ENCODE results near the gene SLC25A36.
"Not testable (repeated sequence)": the region's sequence is repeated elsewhere in the genome, so short reads cannot be mapped to it uniquely, and the experiment has no call there.

The SLC25A36 gene

GRCh38 chr3:140933109-140933508 is 8.5 kb upstream of the SLC25A36 start:
- FAIRE-seq = no peak

DNA sequence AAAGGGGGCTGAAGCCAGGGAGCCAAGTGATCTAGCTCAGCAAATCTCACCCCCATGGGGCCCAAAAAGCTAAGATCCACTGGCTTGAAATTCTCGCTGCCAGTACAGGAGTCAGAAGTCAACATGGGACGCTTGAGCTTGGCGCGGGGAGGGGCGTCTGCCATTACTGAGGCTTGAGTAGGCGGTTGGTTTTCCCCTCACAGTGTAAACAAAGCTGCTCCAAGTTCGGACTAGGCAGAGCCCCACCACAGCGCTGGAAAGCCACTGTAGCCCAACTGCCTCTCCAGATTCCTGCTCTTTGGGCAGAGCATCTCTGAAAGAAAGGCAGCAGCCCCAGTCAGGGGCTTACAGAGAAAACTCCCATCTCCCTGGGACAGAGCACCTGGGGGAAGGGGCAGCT is 8.1 kb upstream of the SLC25A36 start:
- FAIRE-seq = no peak

- not testable (repeated sequence) for FAIRE-seq
Observed at GRCh38 chr3:140939305-140939704, 2.3 kb upstream of the SLC25A36 start.

DNA sequence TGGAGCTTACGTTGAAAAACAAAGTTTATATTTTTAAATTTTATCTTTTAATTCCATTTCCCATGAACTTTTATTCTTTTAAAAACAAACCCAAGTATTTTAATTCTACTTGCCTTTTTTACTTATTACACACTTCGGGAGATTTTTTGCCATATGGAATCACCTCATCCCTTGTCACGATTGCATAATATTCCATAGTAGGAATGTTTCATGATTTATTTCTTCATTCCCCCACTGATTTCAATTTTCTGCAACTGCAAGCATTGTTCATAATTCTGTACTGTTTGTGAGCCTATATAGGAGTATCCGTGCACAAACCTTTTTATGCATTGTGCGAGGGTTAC is 574 bp upstream of the SLC25A36 start:
- no peak for FAIRE-seq

- no peak for FAIRE-seq
Observed at GRCh38 chr3:140942221-140943104, 827 bp downstream of the SLC25A36 start.

DNA sequence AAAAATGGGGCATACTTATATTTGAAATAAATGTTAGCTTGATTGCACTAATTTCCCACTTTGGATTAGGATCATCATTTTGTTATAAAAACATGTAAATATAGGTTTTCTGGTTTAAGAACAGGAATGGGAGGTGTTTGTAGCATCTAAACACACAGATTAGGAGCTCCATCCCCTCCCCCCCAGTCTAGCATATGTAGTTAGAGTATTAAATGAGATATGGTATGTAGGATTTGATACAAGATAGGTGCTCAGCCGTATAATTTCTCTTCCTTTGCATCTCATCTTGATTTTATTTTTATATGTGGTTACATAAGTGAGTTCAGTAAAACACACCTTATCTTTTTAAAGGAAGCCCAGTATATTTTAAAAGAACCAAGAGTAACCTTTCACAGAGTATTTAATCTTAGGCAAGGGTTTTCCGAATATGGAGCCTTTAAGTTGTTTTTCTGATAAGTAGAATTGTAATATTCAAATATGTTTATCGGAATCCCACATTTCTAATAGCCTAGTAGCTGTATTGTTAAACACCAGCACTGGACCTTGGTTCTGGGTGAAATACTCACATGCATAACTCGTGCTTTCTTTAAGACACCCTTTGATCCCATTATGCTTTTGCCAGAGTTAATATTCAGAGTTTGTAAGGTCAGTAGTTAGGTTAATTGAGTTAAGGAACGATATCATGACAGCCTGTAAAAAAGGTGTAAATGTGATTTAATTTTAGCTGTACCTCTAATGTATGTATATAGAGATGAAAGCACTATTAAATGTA is 2.3 kb downstream of the SLC25A36 start:
- FAIRE-seq = no peak

DNA sequence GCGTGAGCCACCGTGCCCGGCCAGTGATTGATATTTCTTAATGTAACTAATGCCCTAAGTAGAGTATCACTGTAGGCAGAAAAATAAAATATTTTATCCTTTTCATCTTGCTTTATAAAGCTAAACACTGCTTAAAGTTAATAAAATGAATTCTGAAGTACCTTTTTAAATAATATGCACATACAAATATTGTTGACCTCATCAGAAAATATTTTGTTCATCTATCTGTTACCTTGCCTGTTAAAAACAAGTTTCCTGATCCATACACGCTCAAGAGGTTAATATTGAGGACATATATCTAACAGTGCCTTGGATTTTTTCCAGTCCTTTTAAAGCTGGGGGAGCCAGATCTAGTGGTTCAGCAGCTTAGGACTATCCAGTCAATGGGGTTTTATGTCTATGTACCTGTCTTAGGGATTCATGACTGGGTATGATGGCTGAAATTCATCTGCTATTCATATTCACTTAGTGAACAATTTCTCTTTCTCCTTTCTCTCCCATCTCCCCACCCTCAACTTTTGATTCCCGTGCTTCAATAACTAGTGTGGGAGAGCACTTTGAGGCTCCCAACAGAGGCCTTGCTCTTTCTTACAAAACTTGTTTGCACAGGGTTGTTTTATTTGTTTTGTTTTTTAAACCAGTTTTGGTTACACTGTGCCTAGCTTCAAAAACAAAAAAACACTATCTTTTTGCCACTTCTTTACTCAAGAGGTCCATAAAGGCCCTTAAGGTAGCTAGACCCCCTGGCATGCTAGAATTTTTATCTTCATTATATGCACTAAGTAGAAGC is 7.0 kb downstream of the SLC25A36 start:
- FAIRE-seq = no peak

- FAIRE-seq = no peak
Observed at GRCh38 chr3:140950144-140950543, 8.5 kb downstream of the SLC25A36 start.

GRCh38 chr3:140950863-140951262 is 9.2 kb downstream of the SLC25A36 start:
- no peak for FAIRE-seq

DNA sequence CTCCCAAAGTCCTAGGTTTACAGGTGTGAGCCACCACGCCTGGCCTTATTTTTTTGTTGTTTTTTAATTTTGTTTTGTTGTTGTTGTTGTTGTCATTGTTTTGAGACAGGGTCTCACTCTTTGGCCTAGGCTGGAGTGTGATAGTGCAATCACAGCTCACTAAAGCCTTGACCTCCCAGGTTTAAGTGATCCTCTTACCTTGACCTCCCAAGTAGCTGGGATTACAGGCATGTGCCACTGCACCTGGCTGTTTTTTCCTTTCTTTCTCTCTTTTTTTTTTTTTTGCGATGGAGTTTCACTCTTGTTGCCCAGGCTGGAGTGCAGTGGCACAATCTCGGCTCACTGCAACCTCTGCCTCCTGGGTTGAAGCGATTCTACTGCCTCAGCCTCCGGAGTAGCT is 10.1 kb downstream of the SLC25A36 start:
- FAIRE-seq = not testable (repeated sequence)

- FAIRE-seq = no peak
Observed at GRCh38 chr3:140953028-140953960, 11.7 kb downstream of the SLC25A36 start.

DNA sequence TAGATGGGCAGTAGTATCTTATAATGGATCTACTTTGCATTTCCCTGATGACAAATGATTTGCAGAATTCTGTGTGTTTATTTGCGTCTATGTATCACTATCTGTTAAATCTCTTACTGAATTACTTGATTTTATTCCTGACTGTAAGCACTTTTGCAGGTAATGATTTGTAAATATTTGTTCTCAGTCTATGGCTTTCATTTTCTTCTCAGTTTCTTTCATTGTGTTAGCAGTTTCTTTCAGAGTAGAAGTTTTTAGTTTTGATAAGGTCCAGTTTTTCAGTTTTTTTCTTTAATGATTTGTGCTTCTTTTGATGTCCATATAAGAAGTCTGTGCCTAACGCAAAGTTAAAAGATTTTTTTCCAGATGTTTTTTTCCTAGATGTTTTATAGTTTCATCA is 12.9 kb downstream of the SLC25A36 start:
- FAIRE-seq = no peak

GRCh38 chr3:140955645-140956044 is 14.0 kb downstream of the SLC25A36 start:
- no peak for FAIRE-seq

GRCh38 chr3:140956058-140956835 is 14.6 kb downstream of the SLC25A36 start:
- FAIRE-seq = no peak

GRCh38 chr3:140972833-140973232 is 31.2 kb downstream of the SLC25A36 start:
- FAIRE-seq = peak; percentile 47

GRCh38 chr3:140974900-140975299 is 33.3 kb downstream of the SLC25A36 start:
- no peak for FAIRE-seq

DNA sequence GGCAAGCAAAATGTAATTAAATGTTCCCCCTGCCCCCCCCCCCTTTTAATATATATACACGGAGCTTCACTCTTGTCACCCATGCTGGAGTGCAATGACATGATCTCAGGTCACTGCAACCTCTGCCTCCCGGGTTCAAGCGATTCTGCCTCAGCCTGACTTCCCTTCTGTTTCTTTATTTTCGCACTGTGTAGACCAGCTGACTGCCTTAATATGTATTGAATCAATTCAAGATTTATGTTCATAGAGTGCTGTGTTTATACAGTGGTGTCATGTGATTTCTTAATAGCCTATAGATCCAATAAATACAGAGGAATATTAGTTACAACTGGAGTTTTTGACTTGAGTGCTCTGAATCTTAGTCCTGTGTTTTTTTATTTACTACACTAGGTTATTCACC is 39.0 kb downstream of the SLC25A36 start:
- no peak for FAIRE-seq

GRCh38 chr3:140987792-140988191 is 46.2 kb downstream of the SLC25A36 start:
- FAIRE-seq = not testable (repeated sequence)

GRCh38 chr3:140994316-140994715 is 52.7 kb downstream of the SLC25A36 start:
- no peak for FAIRE-seq

- FAIRE-seq = not testable (repeated sequence)
Observed at GRCh38 chr3:140994861-140995260, 53.2 kb downstream of the SLC25A36 start.

- FAIRE-seq = no peak
Observed at GRCh38 chr3:140995881-140996280, 54.2 kb downstream of the SLC25A36 start.

Measured in TTC549 (cell line).